GM23248 (cell line): ENCODE data around the gene LNX2.

Source experiments
- EZH2 ChIP-seq: fragments of 200-600 bp; sonication (generic); IDR thresholded peaks from 2 replicates; pipeline ENCODE4 v1.6.1; 2018; ENCODE audit warnings: antibody characterized with exemption, mild to moderate bottlenecking; ENCODE audit not compliant: insufficient read depth, poor library complexity, severe bottlenecking
- EZH2phosphoT487 ChIP-seq: fragments of 200-600 bp; sonication (generic); IDR thresholded peaks from 2 replicates; pipeline ENCODE4 v1.6.1; 2018; ENCODE audit warnings: antibody characterized with exemption, moderate library complexity, mild to moderate bottlenecking, low read depth; ENCODE audit not compliant: insufficient read depth

DNA sequence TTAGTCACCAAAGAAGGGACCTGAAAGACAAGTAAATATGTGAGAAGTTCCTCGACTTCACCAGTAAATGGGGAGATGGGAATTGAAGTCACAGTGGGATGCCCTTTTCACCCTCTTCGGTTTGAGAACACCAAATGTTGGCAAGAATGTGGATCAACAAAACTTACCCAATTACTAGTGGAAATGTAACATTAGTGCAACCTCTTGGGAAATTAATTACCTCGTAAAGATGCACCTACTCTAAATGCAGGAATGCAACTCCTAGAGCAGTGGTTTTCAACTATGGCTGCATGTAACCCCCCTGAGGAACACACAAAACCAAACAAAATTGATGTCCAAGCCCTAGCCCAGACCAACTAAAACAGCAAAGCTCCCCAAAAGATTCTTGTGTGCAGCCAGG, 78.1 kb downstream of the LNX2 start:
- TF ChIP-seq EZH2phosphoT487, result no peak
- TF ChIP-seq EZH2, result no peak
